GM19025 (cell line): ENCODE results near the gene ARHGAP6.
A peak's percentile ranks its signal among the peaks of the same experiment; 100 is the strongest.

ENCODE experiments used
- ATAC-seq: cut with Tn5 transposase; IDR thresholded peaks from one replicate; pipeline ENCODE4 v1.9.1; 2021; ENCODE audit warnings: mild to moderate bottlenecking, low read depth, moderate library complexity; ENCODE audit not compliant: unreplicated experiment

Gene ARHGAP6

GRCh38 chrX:11205796-11206195 is 459.9 kb downstream of the ARHGAP6 start:
- ATAC-seq = no peak

- no peak for ATAC-seq
Observed at GRCh38 chrX:11197671-11198070, 468.0 kb downstream of the ARHGAP6 start.

- ATAC-seq = no peak
Observed at GRCh38 chrX:11196476-11196875, 469.2 kb downstream of the ARHGAP6 start.

GRCh38 chrX:11193035-11193469 is 472.7 kb downstream of the ARHGAP6 start:
- no peak for ATAC-seq

GRCh38 chrX:11190745-11191510 is 474.8 kb downstream of the ARHGAP6 start:
- ATAC-seq = no peak

GRCh38 chrX:11189097-11189496 is 476.6 kb downstream of the ARHGAP6 start:
- ATAC-seq = no peak

- ATAC-seq = peak; percentile 48
Observed at GRCh38 chrX:11188664-11189063, 477.1 kb downstream of the ARHGAP6 start.

GRCh38 chrX:11187001-11187400 is 478.7 kb downstream of the ARHGAP6 start:
- ATAC-seq = no peak

- no peak for ATAC-seq
Observed at GRCh38 chrX:11185861-11186260, 479.9 kb downstream of the ARHGAP6 start.

- no peak for ATAC-seq
Observed at GRCh38 chrX:11180571-11180970, 485.1 kb downstream of the ARHGAP6 start.

GRCh38 chrX:11172415-11172814 is 493.3 kb downstream of the ARHGAP6 start:
- ATAC-seq = no peak

GRCh38 chrX:11171956-11172355 is 493.8 kb downstream of the ARHGAP6 start:
- no peak for ATAC-seq

- no peak for ATAC-seq
Observed at GRCh38 chrX:11164433-11164832, 501.3 kb downstream of the ARHGAP6 start.

GRCh38 chrX:11159149-11159548 is 506.6 kb downstream of the ARHGAP6 start:
- no peak for ATAC-seq

GRCh38 chrX:11151799-11152559 is 513.7 kb downstream of the ARHGAP6 start:
- ATAC-seq = no peak

GRCh38 chrX:11148401-11148800 is 517.3 kb downstream of the ARHGAP6 start:
- no peak for ATAC-seq

GRCh38 chrX:11146411-11146810 is 519.3 kb downstream of the ARHGAP6 start:
- no peak for ATAC-seq

- peak; percentile 63 for ATAC-seq
Observed at GRCh38 chrX:11143931-11144678, 521.6 kb downstream of the ARHGAP6 start.

GRCh38 chrX:11138498-11139390 is 527.0 kb downstream of the ARHGAP6 start:
- no peak for ATAC-seq

- no peak for ATAC-seq
Observed at GRCh38 chrX:11137543-11138139, 528.1 kb downstream of the ARHGAP6 start.
